Caco-2 (cell line): ENCODE results near the gene IGFBP7. TPM values are rescaled to one million over a fixed set of nuclear protein-coding genes. Genes with fewer than 3 reads are reported as not detected.

Experiments used
- BruUV-seq: library from RNA; stranded (reverse); fragments of 400-500 nt; replicated peaks from 2 replicates; lab custom pipeline; 2021; lab: Mats Ljungman, UMichigan
- CTCF ChIA-PET: fragments of 300-600 bp; sonication (Branson Sonifier 250); formaldehyde crosslinking; loops from one replicate; lab custom pipeline; 2022; ENCODE audit warnings: antibody characterized with exemption; lab: Charles Lee
- POLR2A ChIA-PET: fragments of 300-600 bp; sonication (Branson Sonifier 250); formaldehyde crosslinking; loops from one replicate; lab custom pipeline; 2022; ENCODE audit warnings: antibody characterized with exemption; lab: Charles Lee
- DNase-seq, 2 experiments: peaks; one replicate each; pipeline versions ENCODE4 v3.0.0 to v3.0.0-alpha.2; 2020 to 2022
- H3K27me3 ChIP-seq: replicated peaks from 2 replicates; pipeline ENCODE4 v1.6.0; 2011; ENCODE audit warnings: low read length; ENCODE audit not compliant: control insufficient read depth, insufficient read depth
- H3K36me3 ChIP-seq: 2 replicates; pipeline ENCODE4 v1.5.1; 2011; ENCODE audit warnings: low read length; ENCODE audit not compliant: control insufficient read depth, insufficient read depth
- H3K4me1 ChIP-seq: fragments of 250-450 bp; sonication (Bioruptor Pico); 2 replicates; pipeline ENCODE4 v1.5.1; 2020; ENCODE audit warnings: mild to moderate bottlenecking
- H3K4me3 ChIP-seq: 2 replicates; pipeline ENCODE4 v1.5.1; 2011; ENCODE audit warnings: low read depth, mild to moderate bottlenecking, control low read depth, low read length
- H3K9me3 ChIP-seq: fragments of 250-450 bp; sonication (Bioruptor Pico); 2 replicates; pipeline ENCODE4 v1.5.1; 2020; ENCODE audit warnings: mild to moderate bottlenecking, moderate library complexity
- H3K27ac Mint-ChIP-seq: one replicate; pipeline ENCODE4 v1.8.0; 2022; ENCODE audit warnings: mixed read lengths; ENCODE audit not compliant: unreplicated experiment
- H3K27me3 Mint-ChIP-seq: one replicate; pipeline ENCODE4 v1.8.0; 2022; ENCODE audit warnings: mixed read lengths; ENCODE audit not compliant: insufficient read depth, unreplicated experiment
- H3K36me3 Mint-ChIP-seq: one replicate; pipeline ENCODE4 v1.8.0; 2022; ENCODE audit warnings: mild to moderate bottlenecking, mixed read lengths; ENCODE audit not compliant: insufficient read depth, unreplicated experiment
- H3K4me1 Mint-ChIP-seq: one replicate; pipeline ENCODE4 v1.8.0; 2022; ENCODE audit warnings: low read depth, mixed read lengths; ENCODE audit not compliant: unreplicated experiment
- H3K4me3 Mint-ChIP-seq: one replicate; pipeline ENCODE4 v1.8.0; 2022; ENCODE audit warnings: mild to moderate bottlenecking, moderate library complexity, mixed read lengths; ENCODE audit not compliant: unreplicated experiment
- H3K9me3 Mint-ChIP-seq: one replicate; pipeline ENCODE4 v1.8.0; 2022; ENCODE audit warnings: mixed read lengths; ENCODE audit not compliant: unreplicated experiment
- intact Hi-C: fragments of 100-400 bp; cut with micrococcal nuclease; formaldehyde crosslinking; loops from one replicate; pipeline ENCODE4 v1.10.0; 2022; ENCODE audit not compliant: unreplicated experiment
- total RNA-seq: library from RNA; stranded (reverse); gene quantifications from 2 replicates; pipeline ENCODE4 v1.2.3, GENCODE V29; 2022
- TF ChIP-seq, protein P1 (sequence below), 2 experiments: fragments of 200-600 bp in 1 of 2; IDR thresholded peaks; 1 replicate in 1 of 2; 2 replicates in 1 of 2; pipeline versions ENCODE4 v1.5.1 to v1.8.0; 2011 to 2022; ENCODE audit warnings: antibody characterized with exemption in 1 of 2, control low read depth in 1 of 2, inconsistent platforms in 1 of 2, low read depth in 1 of 2, low read length in 1 of 2, mild to moderate bottlenecking in 1 of 2, moderate library complexity in 1 of 2; ENCODE audit not compliant: insufficient read depth in 1 of 2, severe bottlenecking in 1 of 2, unreplicated experiment in 1 of 2

Gene IGFBP7
- total RNA-seq, 1 experiment from 2014 or later: 40.4 TPM

GRCh38 chr4:57146444-57146843 is 36.3 kb upstream of the IGFBP7 start:
- no peak overlapping the region for H3K27ac Mint-ChIP-seq
- POLR2A ChIA-PET: no interaction called here

DNA sequence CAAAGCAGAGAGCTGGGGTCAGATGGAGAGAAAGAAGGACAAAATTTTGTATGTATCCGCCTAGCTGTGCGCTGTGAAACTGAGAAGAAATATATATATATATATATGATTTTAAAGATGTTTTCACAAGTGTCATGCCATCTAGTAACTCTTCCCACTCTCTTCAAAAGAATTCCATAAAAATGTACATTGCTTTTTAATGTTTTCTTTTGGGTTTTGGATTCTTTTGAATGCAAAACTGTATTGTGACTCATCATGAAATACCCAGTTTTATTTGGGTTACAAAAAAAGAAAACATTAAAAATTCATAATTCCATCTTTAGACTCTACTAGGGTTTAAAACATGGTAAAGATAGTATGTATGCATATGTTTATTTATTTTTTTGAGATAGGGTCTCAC is 34.3 kb upstream of the IGFBP7 start:
- ChIA-PET CTCF (no interaction called here), POLR2A (no interaction called here)
- Histone ChIP-seq H3K9me3 (no peaks in the 10 kb centered on the region), H3K27me3 (no peaks in the 10 kb centered on the region), H3K4me1 (peaks cover 2% of the 10 kb centered on the region; the same call in 1 of the 2 replicates), H3K4me3 (no peak overlapping the region), H3K36me3 (no peaks in the 10 kb centered on the region)
- Mint-ChIP-seq H3K36me3 (no peaks in the 10 kb centered on the region), H3K27me3 (no peaks in the 10 kb centered on the region), H3K9me3 (no peaks in the 10 kb centered on the region), H3K4me3 (no peak overlapping the region), H3K27ac (no peak overlapping the region), H3K4me1 (peaks cover 1% of the 10 kb centered on the region)
- BruUV-seq: no TSS peak
- TF ChIP-seq, protein P1, sequence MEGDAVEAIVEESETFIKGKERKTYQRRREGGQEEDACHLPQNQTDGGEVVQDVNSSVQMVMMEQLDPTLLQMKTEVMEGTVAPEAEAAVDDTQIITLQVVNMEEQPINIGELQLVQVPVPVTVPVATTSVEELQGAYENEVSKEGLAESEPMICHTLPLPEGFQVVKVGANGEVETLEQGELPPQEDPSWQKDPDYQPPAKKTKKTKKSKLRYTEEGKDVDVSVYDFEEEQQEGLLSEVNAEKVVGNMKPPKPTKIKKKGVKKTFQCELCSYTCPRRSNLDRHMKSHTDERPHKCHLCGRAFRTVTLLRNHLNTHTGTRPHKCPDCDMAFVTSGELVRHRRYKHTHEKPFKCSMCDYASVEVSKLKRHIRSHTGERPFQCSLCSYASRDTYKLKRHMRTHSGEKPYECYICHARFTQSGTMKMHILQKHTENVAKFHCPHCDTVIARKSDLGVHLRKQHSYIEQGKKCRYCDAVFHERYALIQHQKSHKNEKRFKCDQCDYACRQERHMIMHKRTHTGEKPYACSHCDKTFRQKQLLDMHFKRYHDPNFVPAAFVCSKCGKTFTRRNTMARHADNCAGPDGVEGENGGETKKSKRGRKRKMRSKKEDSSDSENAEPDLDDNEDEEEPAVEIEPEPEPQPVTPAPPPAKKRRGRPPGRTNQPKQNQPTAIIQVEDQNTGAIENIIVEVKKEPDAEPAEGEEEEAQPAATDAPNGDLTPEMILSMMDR (IDR thresholded peaks at IDR 0.05; ENCODE audit: insufficient read depth in 1 of 2, low read depth in 1 of 2, low read length in 1 of 2, severe bottlenecking in 1 of 2, unreplicated experiment in 1 of 2): no peak
- intact Hi-C loops: no loop called here
- DNase-seq: no peak

More at GRCh38 chr4:57146444-57146843, 36.3 kb upstream of the IGFBP7 start:
- TF ChIP-seq, protein P1 (IDR thresholded peaks at IDR 0.05; ENCODE audit: insufficient read depth in 1 of 2, low read depth in 1 of 2, low read length in 1 of 2, severe bottlenecking in 1 of 2, unreplicated experiment in 1 of 2): no peak
- Mint-ChIP-seq H3K9me3 (no peaks in the 10 kb centered on the region), H3K4me1 (peaks cover 12% of the 10 kb centered on the region), H3K27me3 (no peaks in the 10 kb centered on the region), H3K4me3 (no peak overlapping the region), H3K36me3 (no peaks in the 10 kb centered on the region)
- Histone ChIP-seq H3K9me3 (no peaks in the 10 kb centered on the region), H3K4me1 (peaks cover 11% of the 10 kb centered on the region; the same call in 1 of the 2 replicates), H3K36me3 (no peaks in the 10 kb centered on the region), H3K4me3 (no peak overlapping the region), H3K27me3 (no peaks in the 10 kb centered on the region)
- no peak for DNase-seq
- intact Hi-C loops: no loop called here
- CTCF ChIA-PET: no interaction called here
- BruUV-seq: no TSS peak

- Histone ChIP-seq H3K4me1 (no peaks in the 10 kb centered on the region), H3K36me3 (no peaks in the 10 kb centered on the region), H3K4me3 (no peak overlapping the region), H3K27me3 (no peaks in the 10 kb centered on the region), H3K9me3 (no peaks in the 10 kb centered on the region)
- POLR2A ChIA-PET: no interaction called here
- Mint-ChIP-seq H3K4me3 (no peak overlapping the region), H3K36me3 (no peaks in the 10 kb centered on the region), H3K27ac (no peak overlapping the region), H3K4me1 (no peaks in the 10 kb centered on the region), H3K9me3 (no peaks in the 10 kb centered on the region), H3K27me3 (no peaks in the 10 kb centered on the region)
- CTCF ChIA-PET: no interaction called here
- TF ChIP-seq, protein P1 (IDR thresholded peaks at IDR 0.05; ENCODE audit: insufficient read depth in 1 of 2, low read depth in 1 of 2, low read length in 1 of 2, severe bottlenecking in 1 of 2, unreplicated experiment in 1 of 2): no peak
- BruUV-seq: no TSS peak
- intact Hi-C loops: no loop called here
- DNase-seq: no peak
These were observed 29.6 kb upstream of the IGFBP7 start for GRCh38 chr4:57139783-57140182.
